Activated gamma-delta T cell (primary cell): ENCODE results near the gene AGBL4.

Experiments used
- DNase-seq: peaks from one replicate; lab custom pipeline; 2025; lab: John Stamatoyannopoulos, UW

The AGBL4 gene

DNA sequence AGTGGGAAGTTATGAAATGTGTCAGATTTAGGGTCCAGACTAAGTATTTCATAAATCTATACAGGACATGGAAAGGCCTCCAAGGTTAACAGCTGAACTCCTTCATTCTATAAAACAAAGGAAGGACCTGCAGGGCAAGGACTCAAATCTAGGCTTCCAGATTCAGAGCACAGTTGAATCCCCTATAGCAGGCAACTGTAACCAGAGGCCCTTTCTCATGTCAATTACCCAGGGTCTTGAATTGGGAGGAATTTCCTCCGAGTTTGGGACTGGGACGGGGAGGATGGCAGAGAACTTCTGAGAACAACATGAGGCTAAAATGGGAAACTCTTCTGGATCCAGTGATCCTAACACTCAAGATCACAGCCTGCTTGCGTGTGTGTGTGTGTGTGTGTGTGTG, 1134.1 kb downstream of the AGBL4 start:
- no peak for DNase-seq

DNA sequence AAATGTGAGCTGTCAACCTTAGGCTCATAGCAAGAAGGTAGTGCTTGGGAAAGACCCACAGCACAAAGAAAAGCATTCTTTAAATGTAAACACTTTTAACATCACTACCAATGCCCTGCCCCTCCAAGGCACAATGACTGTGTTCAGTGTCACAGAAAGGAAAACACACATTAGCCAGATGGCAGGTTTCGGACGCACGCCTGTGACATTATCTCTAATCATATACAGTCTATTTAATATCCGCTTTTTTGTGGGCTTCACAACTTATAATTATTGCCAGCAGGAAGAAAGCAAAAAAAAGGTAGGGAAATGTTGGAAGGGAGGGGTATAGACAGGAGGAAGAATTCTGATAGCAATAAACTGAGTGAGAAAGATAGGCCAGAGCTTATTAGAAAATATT, 1134.7 kb downstream of the AGBL4 start:
- no peak for DNase-seq

DNA sequence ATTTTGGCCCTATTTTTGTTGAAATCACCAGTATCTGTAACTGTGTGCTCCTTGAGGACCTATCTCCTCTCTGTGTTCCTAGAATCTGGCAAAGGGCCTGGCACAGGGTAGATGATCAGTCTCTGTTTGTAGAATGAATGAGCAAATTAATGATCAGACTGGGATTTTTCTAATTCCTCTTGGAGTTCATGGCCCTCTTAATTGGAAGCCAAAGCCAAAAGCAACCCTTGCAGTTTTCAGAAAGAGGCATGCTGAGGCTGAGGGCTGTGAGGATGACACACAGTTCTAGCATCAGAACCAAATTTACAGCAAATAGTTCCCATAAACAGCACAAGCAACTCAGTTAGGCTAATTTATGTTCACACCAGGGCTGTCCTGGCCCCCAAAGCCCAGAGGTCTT, 1136.0 kb downstream of the AGBL4 start:
- no peak for DNase-seq

DNA sequence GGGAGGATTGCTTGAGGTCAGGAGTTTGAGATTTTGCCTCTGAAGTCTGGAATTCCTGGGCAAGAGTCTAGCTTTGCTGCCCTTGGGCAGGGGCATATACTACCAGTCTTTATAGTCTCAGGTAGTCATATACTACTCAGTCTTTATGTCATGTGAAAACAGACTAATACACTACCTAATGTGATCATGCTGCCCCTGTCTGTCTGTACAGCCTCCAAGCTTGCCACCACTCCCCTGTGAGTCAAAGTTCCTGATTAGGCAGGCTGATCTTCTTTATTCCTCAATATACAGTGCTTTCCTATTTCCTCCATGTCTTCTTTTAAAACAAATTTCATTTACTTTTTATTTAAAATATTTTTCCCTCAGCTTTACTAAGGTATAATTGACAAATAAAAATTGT, 1141.7 kb downstream of the AGBL4 start:
- no peak for DNase-seq

DNA sequence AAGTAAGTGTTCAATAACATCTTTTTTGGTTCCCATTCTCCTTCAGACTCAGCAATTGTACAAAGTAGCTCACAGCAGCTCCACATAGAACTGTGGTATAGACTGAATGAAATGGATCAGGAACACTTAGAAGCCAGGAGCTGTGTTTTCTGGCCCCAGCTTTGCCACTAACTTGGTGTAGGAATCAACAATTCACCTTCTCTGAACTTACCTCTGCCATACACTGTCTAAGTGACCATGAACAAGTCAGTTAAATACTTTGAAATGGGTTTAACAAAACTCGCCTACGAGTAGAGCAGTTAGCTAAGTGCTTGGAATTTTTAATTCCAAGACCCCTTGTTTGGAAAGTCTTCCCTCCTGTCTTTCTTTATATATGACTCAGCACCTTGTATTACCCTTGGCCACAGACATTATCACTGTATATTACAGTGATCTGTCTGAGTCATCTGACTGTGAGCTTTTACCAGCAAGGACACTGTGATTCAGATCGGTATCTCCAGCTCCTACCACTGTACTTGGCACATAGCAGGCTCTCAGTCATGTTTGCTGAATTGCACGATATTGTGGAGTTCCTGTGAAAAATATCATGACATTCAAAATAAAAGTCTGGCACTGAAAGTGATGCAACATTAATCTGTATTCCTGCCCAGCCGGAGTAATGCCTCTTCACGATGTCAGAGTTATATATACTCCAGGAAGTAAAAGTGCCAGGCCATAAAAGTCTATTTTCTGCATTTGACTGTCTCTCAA, 1145.4 kb downstream of the AGBL4 start:
- no peak for DNase-seq

DNA sequence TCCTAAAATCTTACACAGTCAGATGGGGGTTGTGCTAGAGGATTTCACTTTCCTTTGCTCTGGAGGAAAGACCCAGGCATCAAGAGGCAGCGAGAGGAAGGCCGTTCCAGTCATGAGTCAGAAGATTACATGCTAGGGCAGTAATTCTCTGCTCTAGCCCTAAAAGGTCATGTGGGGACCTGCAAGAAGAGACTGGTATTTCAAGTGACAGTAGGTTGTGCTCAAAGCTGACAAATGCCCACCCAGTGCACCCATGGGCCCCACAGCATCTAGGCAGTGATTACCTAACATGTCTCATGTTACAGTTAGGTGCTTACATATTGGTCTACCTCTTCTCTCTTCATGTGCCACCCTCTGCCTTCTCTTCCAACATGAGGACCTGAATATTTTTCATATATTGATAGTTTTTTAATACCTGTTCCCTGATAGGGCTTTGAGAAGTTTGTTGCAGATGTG, 1147.4 kb downstream of the AGBL4 start:
- no peak for DNase-seq

DNA sequence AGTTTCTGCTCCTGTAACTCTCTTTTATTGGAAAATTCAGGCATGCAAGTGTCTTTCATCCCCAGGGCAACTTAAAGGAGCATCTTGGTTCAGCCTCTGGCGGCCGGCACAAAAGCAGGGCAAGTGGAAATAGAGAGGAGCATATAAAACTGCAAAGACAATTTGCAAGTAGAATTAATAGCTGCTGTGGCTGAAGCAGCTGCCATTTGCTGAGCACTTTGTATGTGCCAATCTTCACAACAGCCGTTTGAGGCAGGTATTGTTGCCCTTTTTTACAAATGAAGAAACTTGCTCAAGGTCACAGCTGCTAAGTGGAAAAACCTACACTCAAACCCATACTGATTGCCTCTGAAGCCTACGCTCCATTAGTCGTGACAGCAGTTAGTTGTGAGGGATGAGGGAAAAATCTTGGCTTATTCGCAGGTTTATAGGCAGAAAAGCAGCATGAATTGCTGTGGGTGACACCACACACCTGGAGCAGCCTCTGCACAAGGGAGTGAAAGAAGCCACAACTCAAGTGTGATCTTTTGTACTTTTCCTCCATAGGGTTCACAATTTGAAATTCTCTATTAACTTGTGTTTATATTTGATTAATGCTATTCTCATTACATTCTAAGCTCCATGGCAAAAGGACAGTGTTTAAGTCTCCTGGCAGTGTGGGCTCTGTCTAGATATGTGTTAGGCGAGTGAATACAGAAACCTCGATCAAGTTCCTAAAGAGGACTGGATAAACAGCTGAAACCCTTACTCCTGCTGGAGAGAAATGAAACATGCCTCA, 1148.0 kb downstream of the AGBL4 start:
- DNase-seq, result no peak

DNA sequence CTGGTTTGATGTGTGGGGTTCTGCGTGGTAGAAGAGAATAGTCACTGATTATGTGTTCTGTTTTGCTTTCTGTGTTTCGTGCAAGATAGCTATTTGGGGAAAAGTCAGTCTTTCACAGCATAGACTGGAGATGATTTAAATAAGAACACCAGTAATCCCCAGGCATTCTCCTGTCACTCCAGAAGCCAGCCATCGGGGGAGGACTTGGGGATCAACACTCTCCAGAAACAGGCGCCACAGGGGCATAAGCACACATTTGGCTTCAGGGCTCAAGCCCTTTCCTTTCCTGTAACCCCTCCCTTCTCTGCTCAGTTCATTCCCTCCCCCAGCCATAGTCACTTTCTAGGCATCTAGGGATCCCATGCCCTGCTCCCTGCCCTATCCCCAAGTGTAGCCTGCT, 1149.8 kb downstream of the AGBL4 start:
- DNase-seq, result no peak

DNA sequence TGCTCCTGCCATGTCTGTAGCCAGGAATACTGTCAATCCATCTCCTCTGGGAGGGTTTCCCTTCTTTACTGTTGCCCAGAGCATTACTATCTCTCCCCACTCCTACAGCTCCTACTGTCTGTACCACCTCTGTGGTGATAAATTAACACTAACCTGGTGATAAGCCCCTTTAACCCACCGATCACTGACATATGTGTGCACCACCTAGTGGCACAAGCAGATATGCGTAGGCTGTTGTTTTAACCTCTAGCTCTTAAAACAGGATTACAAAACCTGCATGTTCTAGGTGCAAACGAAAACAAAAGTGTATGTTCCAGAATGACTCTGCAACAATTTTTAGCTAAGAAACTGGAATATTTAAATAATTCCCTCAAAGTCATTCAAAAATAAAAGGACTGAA, 1153.2 kb downstream of the AGBL4 start:
- DNase-seq, result no peak

DNA sequence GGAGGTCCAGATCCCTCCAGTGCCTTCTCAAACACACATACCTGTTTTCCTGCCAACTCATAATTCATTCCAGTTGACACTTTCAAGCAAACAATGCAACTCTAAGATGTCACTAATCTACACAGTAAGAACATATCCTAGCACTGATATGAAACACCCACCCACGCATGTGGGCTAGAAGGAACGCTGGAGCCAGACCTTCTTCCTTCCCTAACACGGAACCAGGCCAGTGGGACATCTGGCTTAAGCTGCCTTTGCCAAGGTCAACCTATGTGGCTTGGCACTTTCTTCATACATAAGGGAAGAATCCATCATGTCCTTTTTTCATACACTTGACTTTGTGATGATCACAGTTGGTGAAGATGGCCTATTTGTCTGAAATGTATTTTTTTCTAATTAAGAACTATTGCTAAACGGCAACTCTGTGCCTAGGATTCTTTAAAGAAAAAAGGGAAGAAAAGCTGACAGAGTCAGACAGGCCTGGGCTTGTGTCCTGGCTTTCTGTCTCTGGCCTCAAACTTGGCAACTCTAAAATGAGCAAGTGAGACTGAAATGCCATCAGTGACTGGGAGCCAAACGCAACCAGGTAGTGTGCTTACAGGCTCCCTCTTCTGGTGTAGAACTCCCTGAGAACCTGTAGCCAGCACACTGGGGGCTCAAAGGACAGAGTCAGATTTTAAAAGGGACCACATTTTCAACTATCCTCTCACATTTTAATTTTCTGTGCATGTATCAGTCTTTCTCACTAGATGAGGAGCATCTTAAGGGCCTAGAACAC, 1154.4 kb downstream of the AGBL4 start:
- DNase-seq, result no peak

DNA sequence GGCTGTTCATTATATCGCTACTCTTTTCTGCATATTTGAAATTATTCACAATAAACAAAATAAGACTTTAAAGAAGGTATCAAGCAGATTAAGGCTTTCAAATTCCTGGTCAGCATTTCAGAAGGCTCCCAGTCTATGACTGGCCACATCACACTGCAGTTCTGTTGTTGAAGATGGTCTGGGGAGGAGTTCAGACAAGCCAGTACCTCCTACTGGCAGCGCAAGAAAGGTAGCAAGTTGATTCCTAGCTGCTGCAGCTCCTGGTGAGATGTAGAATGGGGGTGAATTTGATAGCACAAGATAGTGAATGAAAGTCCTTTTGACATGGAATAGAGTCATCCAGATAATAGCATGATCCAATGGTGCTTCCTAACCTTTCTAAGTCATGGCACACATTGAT, 1158.8 kb downstream of the AGBL4 start:
- no peak for DNase-seq

DNA sequence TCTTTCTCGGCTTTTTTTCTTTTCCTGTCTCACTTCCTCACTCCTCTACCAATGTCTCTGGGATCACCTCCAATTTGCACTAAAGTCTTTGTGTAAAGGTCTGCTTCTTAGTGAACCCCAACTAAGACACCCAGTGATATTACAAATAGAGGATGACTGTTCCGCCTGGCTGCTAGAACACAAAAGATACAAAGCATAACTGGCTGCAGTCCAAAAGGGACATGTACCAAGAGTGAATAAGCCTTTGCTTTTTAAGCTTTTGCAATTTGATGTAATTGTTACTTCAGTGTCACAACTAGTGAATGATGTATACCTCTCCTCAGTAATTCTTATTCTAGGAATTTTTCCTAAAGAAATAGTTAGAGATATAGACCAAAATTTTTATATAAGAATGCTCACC, 1164.3 kb downstream of the AGBL4 start:
- no peak for DNase-seq

DNA sequence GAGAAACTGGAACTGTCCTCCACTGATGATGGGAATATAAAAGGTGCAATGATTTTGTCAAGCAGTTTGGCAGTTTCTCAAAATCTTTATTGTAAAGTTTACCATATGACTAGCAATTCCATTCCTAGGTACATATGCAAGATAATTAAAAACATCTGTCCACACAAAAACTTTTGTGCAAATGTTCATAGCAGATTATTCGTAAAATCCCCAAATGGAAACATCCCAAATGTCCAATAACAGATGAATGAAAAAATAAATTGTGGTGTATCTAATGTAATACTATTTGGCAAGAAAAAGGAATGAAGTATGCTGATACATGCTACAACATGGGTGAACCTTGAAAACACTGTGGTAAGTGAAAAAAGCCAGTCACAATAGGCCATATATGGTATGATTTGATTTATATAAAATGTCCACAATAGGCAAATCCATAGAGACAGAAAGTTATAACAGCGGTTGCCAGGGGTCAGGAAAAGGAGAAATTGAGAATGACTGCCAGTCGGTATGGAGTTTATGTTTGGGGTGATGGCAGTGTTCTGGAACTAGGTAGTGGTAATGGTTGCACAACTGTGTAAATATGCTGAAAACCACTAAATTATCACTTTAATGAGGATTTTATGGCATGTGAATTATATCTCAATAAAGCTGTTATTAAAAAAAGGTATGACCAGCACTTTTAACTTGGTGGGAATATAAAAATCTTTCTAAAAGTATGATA, 1165.4 kb downstream of the AGBL4 start:
- DNase-seq, result no peak

DNA sequence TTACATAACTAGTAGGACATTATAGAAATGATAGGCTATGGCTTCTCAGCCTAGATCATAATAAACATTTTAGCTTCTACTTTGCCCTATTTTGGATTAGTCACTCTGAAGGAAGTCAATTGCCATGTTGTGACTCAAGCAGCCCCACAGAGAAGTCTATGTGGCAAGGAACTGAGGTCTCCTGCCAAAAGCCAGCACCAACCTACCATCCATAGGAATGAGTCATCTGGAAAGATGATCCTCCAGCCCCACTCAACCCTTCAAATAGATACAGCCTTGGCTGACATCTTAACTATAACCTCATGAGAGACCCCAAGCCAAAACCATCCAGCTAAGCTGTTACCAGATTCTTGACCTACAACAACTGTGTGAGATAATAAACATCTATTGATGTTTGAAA, 1170.7 kb downstream of the AGBL4 start:
- no peak for DNase-seq

DNA sequence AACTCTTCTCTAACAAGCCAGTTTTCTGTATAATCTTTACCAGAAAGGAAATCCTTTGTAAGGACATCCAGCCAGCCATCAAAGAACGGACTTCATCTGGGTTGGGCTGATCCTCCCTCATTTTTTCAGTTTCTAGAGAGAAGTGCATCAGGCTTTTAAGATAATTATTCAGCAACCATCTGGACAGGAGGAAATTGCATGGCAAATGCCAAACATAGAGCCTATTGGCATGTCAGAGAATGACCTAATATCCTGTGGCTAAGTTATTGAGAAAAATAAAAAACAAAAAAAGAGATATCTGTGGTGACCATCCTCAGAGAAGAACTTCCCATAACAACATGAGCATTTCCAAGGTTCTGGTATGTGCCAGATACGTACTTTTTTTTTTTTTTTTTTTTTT, 1172.1 kb downstream of the AGBL4 start:
- DNase-seq, result no peak

DNA sequence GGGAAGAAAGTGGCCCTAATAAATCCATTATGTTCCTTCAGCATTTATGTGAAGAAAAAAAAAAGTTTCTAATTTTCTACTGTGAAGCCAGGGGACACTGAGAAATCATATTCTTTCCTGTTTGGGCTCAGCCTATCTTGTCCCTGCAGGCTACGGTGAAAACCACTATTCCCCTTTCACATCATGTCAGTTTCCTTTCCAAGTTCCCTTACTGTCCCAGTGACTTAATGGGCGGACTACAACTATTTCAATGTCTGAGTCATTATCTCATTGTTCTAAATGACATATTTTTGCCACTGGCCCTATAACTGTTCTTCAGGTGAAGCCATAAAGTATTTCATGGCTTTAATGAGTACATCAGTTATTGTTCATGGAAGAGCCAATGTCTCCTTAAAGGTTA, 1175.7 kb downstream of the AGBL4 start:
- no peak for DNase-seq

DNA sequence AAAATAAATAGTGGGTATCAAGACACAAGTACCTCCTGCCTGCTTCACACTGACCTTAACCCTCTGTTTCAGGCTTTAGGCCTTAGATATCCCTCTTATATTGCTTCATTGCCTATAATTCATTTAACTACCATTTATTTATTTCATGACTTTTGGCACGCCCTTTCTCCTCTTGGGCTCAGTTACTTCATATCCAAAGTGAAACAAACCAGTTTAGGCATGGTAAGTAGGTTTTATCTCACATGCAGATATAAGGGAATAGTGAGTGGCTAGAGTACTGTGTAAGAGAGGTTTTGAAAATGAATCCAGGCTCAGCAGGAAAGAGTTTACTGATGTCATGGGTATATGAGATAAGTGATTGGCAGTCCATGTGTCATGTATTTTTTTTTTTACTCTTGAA, 1177.3 kb downstream of the AGBL4 start:
- no peak for DNase-seq

DNA sequence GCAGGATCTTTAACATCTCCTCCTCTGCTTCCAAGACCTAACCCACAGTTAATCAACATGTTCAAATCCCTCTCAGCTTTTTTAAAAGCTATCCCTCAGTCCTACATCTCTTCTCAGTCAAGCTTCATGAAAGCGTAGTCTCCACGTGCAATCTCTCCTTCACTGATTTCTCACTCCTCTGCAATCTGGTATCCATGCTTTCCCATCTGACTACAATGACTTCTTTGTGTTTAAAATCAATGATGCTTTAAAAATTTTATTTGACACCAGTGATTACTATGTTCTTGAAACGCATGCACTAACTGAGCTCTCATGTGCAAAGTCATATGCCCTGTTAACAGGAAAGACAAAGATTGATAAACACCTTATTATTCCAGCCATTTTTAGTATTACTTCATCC, 1179.6 kb downstream of the AGBL4 start:
- DNase-seq, result no peak

DNA sequence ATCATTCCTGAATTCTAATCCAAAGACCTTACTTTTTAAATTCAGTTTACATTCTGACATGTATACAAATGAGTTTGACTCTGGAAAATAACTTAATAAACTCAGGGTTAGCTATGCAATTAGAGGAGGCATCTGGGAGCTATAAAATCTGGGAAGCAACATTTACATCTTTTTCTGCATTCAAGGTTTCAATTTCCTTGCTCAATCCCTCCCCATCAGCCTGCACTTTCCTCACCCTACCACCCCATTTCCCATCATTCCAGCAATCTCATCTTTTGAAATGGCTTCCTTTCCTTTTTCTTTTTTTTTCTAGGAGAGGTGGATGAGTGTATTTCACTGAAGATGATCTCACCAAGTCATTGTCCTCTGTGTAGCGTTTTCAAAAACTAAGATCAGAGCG, 1181.8 kb downstream of the AGBL4 start:
- DNase-seq, result no peak

DNA sequence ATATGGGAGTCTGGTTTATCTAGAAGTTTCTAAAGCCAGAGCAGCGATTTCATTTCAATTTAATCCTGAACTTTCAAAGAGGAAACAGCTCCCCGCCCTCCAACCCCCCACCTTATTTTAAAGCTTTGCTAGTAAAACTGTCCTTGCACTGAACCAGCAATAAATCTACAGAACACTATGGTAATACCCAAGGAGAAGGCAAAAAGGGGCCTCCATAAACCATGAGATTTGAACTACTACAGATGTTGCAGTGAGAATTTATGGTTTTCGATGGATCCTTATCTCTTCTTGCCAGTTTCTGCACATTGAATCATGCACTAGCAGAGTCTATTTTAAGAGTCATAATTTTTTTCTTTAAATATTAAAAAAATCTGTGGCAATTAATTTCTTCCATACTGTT, 1182.3 kb downstream of the AGBL4 start:
- no peak for DNase-seq

DNA sequence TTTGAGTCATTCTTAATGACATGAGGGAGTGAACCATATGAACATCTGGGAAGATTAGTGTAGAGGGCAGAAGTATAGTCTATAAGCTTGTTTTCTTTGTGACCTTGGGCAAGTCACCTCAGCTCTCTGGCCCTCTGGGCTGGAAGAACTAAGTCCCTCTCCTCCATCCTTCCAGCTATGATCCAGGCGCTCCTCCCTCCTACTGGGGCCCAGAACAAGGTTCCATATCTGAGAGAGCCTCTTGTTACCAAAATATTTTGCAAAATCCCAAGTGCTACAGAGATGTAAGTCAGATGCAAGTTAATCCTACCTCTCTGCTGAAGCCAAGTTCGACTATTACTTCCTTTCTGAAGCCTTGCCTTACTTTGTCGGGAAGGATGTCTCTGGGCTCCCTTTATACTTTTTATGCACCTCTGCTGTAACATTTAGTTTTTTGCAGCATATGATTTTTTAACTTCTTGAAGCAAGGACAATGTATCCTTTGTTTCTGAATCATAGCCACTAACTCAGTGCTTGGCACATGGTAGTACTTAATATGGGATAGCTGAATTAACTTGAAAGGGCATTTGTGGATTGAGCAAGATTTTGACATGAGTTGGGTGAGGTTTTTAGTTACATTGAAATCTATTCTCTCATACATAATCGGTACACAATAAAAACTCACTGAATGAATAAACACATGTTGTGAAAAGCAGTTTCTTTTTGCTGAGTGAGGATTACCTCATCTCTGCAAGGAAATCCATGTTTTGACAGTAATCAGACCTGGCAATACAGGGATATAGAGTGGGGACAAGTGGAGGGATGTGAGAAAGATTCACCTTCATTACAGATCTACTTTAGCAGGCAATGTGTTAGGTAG, 1192.4 kb downstream of the AGBL4 start:
- DNase-seq, result no peak
